ENCODE results near the gene CEP128. TPM values are rescaled to one million over a fixed set of nuclear protein-coding genes. Genes with fewer than 3 reads are reported as not detected.
A peak's percentile ranks its signal among the peaks of the same experiment; 100 is the strongest.

Gene CEP128
- 8.0 TPM for polyA plus RNA-seq (ENCODE audit: insufficient read length)
- long read RNA-seq, donor 1, partial matches to known transcripts: 0 of 2 reads
- long read RNA-seq, donor 1, other reads (novel, unspliced or antisense): 0 of 2 reads
- long read RNA-seq, donor 2: 0 reads
- long read RNA-seq, donor 3: 0 reads
- long read RNA-seq, donor 4: 0 reads
- long read RNA-seq, donor 5: 0 reads
- long read RNA-seq, donor 6: 0 reads
- long read RNA-seq, donor 7, partial matches to known transcripts: 0 of 1 reads
- long read RNA-seq, donor 7, other reads (novel, unspliced or antisense): 0 of 1 reads
- long read RNA-seq, donor 8: 0 reads

DNA sequence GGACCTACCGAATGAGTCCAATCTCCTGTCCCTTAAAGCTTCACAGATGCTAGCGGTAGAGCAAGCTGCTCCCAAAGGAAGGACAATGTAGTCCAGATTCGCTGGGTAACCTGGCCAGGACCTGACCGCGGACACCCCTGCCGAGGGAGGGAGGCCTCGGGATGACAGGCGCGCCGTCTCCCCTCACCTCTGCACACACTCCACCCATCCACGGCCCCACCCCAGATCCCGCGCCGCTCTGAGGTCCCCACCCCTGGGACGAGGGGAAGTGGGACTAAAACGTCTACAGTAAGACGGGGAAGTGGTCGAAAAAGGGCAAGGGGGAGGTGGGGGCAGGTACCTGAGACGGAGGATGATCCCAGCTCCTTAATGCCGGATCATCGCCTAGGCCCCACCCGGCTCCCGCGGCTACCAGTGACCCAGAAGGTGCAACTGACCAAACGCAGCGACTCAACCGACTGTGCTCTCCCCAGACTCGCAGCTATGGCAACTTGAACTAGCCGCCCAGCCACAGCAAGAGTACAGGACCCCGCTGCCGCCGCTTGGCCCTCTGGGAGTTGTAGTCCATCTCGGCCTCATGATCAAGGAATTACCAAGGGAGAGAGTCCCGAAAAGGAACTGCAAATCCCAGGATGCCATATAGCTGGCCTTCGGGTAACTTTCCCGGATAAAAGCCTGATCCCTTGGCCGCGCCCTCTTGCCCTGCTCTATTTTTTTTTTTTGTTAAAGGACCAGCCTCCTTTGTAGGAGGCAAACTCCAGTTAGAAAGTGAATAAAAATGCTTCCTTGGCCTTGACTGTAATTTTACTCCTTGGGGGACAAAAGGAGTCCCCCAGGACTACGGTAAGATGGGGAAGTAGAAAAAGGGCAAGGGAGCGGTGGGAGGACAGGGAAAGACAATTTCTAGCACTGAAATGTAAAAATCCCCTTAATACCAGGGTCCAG is at the start of gene CEP128:
Gene CEP128, minus strand, starts transcription at position 498 of the 945 bp plus-strand sequence.
- peak; percentile 97 for DNase-seq

DNA sequence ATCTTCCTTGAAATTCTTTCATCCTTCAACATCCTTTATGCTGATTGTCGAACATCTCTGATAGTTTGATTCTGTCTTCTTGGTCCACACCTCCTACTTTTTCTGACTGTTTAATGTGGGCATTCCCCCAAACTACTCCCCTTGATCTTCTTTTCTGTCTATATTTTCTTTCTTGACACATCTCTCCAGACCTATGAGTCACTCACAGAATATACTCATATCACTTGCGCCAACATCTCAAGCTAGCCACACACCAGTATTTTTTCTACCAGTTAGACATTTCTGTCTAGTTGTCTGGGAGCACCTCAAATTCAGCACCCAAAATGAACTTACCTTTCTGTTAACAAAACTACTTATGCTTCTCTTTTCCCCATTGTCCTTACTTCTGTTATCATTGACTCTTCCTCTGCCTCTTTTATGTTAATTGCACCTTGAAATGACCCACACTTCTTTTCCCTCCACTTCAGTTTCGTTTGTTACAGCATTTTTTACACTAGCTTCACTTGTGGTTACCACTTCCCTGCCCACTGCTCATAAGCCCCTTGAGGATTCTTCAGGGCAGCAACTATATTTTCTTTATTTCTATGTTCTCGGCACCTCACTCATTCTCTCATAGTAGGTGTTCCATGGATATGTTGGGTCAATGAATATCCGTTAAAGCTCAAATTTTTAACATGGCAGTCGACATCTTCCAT is 47.3 kb upstream of the CEP128 start:
- DNase-seq: no peak

- DNase-seq: no peak
These were observed 46.7 kb upstream of the CEP128 start for GRCh38 chr14:80988192-80988591.

- DNase-seq: peak; percentile 59
These were observed 45.9 kb upstream of the CEP128 start for GRCh38 chr14:80987235-80988032.

GRCh38 chr14:80982711-80983110 is 41.2 kb upstream of the CEP128 start:
- no peak for DNase-seq

- no peak for DNase-seq
These were observed 40.1 kb upstream of the CEP128 start for GRCh38 chr14:80981673-80982072.

- no peak for DNase-seq
These were observed 39.6 kb upstream of the CEP128 start for GRCh38 chr14:80981156-80981555.

- DNase-seq: no peak
These were observed 38.4 kb upstream of the CEP128 start for GRCh38 chr14:80979951-80980350.

- no peak for DNase-seq
These were observed 36.9 kb upstream of the CEP128 start for GRCh38 chr14:80978403-80978802.

- DNase-seq: no peak
These were observed 35.7 kb upstream of the CEP128 start for GRCh38 chr14:80977221-80977620.

- no peak for DNase-seq
These were observed 33.1 kb upstream of the CEP128 start for GRCh38 chr14:80974679-80975078.

DNA sequence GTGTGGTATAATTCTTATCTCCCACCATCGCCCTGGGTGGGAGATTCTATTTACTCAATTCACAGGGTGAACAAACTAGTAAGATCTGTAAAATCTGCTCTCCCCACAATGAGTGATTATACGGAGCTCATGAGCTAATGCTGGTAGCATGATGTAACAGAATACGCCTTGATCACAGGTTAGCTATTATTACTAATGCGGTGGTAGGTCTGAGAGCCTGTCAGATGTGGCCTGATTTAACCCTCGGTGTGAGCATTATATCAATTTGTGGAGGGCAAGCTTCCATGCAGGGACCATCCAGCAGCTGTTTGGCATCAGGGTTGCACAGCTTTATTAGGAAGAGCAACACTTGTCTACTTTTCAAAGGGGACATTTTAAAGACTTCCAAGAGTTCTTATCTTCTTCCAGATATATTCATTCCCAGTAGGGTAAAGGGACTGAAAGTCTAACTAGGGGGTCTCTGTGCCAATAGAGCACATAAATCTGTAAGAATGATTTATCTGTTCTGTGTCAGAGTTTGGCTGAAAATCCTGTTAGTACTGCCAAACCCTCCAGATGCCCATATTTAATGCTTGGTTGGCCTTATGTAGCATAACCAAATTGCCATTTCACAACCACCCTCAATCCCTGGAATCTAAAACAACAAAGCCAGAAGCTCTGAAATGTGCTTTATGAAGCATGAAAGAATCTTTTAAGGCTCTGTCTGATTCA is 32.5 kb upstream of the CEP128 start:
- DNase-seq: peak; percentile 13

- no peak for DNase-seq
These were observed 23.5 kb upstream of the CEP128 start for GRCh38 chr14:80965037-80965436.

- no peak for DNase-seq
These were observed 18.0 kb upstream of the CEP128 start for GRCh38 chr14:80959496-80959895.

- no peak for DNase-seq
These were observed 17.4 kb upstream of the CEP128 start for GRCh38 chr14:80958939-80959338.

DNA sequence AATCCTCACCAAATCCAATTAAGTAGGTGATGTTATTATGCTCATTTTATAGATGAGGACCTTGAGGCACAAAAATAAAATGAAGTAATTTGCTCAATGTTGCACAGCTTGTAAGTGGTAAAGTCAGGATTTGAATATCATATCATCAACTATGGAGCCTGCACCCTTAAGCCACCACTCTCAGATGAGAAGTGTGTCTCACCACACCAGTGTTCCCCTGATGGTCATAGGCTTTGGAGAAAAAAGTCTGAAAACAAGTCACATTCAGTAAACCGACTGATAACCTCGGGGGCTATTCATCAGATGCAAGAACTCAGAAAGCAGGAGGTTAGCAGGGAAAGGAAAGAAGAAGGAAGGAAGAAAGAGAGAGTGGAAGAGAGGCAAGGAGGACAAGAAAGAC is 16.7 kb upstream of the CEP128 start:
- DNase-seq: no peak

DNA sequence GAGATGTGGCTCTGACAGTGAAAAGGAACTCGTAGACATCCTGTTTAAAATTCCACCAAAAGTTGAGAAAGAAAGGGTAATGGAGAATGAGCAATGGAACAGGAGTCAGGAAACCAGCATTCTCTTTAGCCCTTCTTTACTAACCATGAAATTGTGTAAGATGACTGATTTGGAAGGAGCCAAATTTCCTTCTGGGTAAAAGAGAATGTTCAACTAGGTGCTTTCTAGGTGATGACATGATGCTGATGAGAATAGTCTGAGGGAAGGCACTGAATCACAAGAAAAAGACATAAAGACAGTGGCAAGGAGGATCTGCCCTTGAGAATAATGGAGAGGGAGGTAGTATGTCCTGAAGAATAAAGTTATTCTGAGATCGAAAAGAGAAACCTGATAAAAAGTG is 16.1 kb upstream of the CEP128 start:
- DNase-seq: no peak

DNA sequence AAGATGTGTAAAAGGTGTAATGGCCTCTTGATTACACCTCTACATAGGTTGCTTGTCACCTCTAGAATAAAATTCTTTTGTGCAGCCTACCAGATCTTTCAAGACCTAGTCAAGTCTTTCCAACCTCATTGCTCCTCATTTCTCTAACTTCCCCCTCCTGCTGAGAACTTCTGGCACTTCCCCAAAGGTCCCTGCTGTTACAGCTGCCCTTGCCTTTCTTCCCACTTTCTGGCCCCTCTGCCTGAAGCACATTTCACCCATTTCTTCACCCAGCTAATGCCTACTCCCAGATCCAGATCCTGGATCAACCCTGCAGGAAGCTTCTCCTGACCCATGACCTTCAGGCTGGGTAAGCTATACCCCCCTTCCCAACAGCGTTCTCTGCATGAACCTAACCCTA is 15.4 kb upstream of the CEP128 start:
- no peak for DNase-seq

GRCh38 chr14:80956102-80956501 is 14.6 kb upstream of the CEP128 start:
- DNase-seq: no peak

GRCh38 chr14:80955416-80955941 is 13.9 kb upstream of the CEP128 start, which contains the start of gene TSHR:
TSS of gene TSHR (plus strand) at chr14:80955621. CDS start at chr14:80955681, 60 bp downstream.
- no peak for DNase-seq

Data from left kidney (tissue), 8 donors.